LNCaP clone FGC (cell line): ENCODE results near the gene KCTD16.

Source experiments
- DNase-seq: peaks from one replicate; pipeline ENCODE4 v3.0.0-alpha.2; 2011; ENCODE audit warnings: low read depth
- H3K4me3 ChIP-seq: 2 replicates; pipeline ENCODE4 v1.5.1; 2011; ENCODE audit warnings: mild to moderate bottlenecking, low read depth, low read length, control low read depth
- TF ChIP-seq, protein P1 (sequence below): IDR thresholded peaks from 2 replicates; pipeline ENCODE4 v1.5.1; 2012; ENCODE audit warnings: mild to moderate bottlenecking; ENCODE audit not compliant: control insufficient read depth, insufficient read depth; ENCODE audit errors: extremely low read depth

The KCTD16 gene

DNA sequence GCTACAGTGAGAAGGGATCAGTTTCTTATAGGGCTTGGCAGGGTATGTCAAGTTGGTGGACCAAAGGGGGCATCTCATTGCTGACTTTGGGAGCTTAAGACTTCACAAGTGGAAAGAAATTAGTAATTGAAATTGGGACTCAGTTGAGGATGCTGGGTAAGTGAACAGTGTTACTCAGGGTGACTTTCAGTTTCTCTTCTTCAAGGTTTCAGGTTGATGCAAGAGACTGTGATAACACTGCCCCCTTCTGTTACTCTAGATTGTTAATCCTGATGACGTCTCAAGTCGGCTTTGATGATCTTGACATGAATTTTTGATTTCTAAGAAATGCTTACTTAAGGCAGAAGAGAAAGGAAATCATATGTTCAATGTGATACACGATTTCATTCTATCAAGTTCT lies 21.3 kb downstream of the KCTD16 start:
- TF ChIP-seq, protein P1, sequence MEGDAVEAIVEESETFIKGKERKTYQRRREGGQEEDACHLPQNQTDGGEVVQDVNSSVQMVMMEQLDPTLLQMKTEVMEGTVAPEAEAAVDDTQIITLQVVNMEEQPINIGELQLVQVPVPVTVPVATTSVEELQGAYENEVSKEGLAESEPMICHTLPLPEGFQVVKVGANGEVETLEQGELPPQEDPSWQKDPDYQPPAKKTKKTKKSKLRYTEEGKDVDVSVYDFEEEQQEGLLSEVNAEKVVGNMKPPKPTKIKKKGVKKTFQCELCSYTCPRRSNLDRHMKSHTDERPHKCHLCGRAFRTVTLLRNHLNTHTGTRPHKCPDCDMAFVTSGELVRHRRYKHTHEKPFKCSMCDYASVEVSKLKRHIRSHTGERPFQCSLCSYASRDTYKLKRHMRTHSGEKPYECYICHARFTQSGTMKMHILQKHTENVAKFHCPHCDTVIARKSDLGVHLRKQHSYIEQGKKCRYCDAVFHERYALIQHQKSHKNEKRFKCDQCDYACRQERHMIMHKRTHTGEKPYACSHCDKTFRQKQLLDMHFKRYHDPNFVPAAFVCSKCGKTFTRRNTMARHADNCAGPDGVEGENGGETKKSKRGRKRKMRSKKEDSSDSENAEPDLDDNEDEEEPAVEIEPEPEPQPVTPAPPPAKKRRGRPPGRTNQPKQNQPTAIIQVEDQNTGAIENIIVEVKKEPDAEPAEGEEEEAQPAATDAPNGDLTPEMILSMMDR: peak; percentile 61
- no peak for DNase-seq
- no peak overlapping the region for H3K4me3 ChIP-seq

DNA sequence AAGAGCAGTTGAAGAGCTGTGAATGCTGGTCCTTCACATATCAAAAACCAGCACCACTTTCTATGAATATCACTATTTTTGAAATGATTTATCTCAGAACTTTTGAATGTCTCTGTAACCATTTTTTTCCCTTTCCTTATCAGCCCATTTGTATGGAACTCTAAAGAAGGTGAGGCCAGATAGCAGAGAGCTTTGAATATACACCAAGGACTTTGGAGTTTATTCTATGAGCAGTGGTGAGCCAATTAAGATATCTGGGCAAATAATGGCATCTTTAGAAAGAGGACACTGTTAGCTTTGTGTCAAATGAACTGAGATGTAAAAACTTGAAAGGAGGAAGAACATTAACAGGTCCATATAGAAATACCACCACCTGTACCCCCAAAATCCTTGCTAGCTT lies 22.0 kb downstream of the KCTD16 start:
- TF ChIP-seq, protein P1: no peak
- H3K4me3 ChIP-seq: no peak overlapping the region
- DNase-seq: no peak

DNA sequence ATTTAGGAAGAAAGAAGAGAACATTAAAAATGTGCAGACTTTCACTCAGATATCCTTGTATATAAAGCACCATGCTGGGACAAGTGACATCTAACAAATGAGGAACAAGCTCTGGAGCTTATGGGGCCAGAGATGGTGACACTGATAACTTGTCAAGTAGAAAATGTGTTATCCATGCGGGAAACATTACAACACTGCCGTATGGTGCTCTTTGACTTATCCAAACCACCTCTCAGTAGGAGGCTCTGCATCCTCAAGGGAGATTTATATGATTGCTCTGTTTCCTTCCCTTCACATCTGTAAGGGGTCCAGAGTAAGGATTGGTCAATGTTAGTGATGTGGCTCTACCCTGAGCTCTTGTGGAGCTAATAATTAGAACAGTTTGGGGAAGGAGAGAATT lies 23.5 kb downstream of the KCTD16 start:
- TF ChIP-seq, protein P1: no peak
- no peak for DNase-seq
- H3K4me3 ChIP-seq: no peak overlapping the region

DNA sequence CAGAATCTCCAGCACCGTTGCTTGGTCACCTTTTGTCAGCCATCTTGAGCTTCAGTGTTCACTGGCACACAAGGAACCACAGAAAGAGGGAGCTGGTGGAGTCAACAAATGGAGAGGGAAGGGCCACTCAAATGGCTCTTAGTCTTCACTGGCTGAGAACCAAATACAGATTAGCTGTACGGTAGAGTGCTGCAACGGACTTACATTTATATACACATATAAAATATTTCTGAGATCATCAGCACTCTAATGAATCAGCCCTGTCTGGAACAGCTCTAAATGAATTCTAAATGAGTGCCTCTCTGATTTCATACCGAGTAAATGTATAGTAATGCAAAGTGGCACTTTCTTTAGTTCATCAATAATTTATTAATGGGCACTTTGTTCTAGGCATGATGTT lies 24.8 kb downstream of the KCTD16 start:
- no peak overlapping the region for H3K4me3 ChIP-seq
- DNase-seq: no peak
- TF ChIP-seq, protein P1: no peak

DNA sequence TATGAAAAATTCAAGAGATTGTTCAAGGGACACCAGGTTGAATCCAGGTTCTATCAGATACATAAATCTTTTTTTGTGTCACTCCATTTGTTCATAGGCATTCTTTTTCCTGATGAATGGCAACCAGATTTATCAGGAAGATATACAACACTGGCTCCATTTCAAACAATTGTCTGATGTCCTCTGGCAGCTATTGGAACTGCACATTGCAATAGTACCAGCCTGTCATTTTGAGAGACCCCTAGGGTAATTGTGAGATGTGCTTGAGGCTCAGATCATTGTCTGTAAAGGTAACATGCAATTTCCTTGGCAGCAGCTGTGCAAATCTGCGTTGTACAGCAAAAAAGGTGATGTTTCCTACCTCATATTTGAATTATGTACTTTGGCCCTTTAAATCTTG lies 25.9 kb downstream of the KCTD16 start:
- no peak for DNase-seq

DNA sequence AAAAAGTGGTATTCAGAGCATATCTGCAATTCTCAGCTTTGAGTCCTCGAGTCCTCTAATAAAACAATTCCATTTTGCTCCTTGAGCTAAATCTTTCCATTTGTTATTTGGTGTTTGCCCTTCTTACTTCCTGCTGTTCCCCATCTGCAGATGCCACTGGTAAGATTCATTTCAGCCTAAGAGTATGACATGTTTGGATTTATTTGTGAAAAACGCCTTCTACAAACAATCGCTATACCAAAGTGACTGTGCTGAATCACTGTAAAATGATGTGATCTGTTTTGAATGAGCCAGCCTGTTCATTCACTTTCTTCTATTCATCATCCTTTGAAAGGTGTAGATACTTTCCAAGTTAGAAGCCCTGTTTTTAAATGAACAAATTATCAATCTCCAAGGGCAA lies 27.7 kb downstream of the KCTD16 start:
- TF ChIP-seq, protein P1: no peak
- no peak overlapping the region for H3K4me3 ChIP-seq
- DNase-seq: no peak

More for the DNA sequence above, 25.9 kb downstream of the KCTD16 start:
- TF ChIP-seq, protein P1: no peak
- no peak overlapping the region for H3K4me3 ChIP-seq

DNA sequence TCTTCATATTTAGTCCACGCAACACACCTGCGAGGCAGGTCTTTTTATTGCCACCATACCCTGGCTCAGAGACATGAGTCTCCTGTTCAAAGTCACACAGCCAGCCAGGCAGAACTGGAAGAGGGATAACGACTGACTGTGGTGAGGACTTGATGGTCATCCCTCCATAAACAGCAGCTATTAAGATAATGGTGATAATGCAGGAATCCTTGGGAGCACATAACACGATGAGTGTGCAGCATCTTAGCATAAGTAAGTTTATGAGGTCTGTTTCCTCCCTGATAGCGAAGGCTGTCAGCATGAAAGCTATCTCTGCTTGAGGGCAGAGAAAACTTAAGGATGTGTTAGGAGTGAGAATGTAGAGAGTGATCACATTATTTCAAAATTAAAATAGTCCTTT lies 30.9 kb downstream of the KCTD16 start:
- DNase-seq: no peak
- H3K4me3 ChIP-seq: no peak overlapping the region
- TF ChIP-seq, protein P1: no peak
